Left hindlimb (tissue), 1 donor: Measurements from ENCODE around the gene HSD17B3.
A peak's percentile ranks its signal among the peaks of the same experiment; 100 is the strongest.
"Not testable (repeated sequence)": the region's sequence is repeated elsewhere in the genome, so short reads cannot be mapped to it uniquely, and the experiment has no call there.

Source experiments
- DNase-seq: peaks from one replicate; pipeline ENCODE4 v3.0.0-alpha.2; 2018

Gene HSD17B3

GRCh38 chr9:96192710-96193109 lies 109.3 kb downstream of the HSD17B3 start:
- DNase-seq: no peak

DNA sequence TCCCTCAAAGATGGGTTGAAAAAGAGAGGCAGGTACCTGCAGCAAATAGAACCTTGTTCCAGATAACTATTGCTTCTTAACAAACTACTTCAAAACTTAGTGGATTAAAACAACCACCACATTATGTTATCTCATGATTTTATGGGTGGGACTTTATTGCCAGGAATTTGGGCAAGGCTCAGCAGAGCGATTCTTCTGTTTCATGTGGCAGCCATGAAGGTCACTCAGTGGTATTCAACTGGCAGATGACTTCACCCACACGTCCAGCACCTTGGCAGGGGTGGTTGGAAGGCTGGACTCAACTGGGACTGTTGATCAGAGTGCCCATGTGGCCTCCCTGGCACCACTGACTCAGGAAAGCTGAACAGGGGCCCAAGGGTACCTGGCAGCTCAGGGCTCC lies 112.0 kb downstream of the HSD17B3 start:
- no peak for DNase-seq

DNA sequence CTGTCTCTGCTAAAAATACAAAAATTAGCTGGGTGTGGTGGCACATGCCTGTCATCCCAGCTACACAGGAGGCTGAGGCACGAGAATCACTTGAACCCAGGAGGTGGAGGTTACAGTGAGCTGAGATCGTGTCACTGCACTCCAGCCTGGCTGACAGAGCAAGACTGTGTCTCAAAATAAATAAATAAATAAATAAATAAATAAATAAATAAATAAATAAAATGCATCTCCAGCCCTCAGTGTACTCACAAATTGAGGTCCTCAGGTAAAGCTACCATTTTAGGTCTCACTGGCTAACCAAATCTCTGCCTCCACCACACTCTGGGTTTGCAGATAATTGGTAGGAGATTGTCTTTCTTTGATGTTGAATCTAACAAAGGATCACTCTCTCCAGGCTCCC lies 112.4 kb downstream of the HSD17B3 start:
- DNase-seq: not testable (repeated sequence)

DNA sequence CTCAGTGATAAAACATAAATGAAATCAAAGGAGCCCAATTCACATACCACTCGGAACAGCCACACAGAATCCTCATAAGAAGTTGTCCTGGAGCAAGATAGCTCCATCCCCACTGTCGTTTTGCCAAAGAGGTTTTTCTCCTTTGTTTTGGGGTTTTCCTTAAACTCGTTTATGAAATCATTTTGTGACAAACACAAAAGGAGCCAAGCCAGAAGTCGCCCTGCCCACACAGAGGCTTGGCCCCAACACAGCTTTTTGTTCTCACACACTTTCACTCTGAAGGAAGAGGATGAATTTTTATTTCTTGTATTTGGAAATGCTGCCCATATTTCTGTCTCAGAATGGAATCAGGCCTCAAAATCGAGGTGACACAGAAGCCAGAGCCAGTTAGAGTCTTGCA lies 113.4 kb downstream of the HSD17B3 start:
- DNase-seq: no peak

DNA sequence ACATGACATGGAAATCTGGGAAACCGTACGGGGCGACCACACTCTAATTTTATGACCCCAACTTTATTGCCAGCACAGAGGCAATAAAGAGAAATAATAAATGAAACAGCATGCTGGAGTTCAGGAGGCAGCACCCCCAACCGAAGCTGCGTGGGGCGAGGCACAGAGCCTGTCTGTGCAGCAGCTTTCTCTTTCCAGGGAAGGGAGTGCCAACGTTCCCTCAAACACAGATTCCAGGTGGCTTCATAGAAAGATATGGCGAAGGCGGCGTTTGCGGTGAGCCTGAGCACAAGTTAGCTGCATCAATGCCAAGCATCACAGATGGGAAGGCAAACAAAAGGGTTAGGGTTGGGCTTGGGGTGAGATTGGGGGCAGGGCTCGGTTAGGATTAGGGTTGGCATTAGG lies 114.8 kb downstream of the HSD17B3 start:
- DNase-seq: no peak

- DNase-seq: peak; percentile 56
Measured at GRCh38 chr9:96186591-96187011, 115.4 kb downstream of the HSD17B3 start.

- no peak for DNase-seq
Measured at GRCh38 chr9:96185518-96186156, 116.3 kb downstream of the HSD17B3 start.
